HepG2 (cell line): Measurements from ENCODE around the gene TMBIM6. TPM values are rescaled to one million over a fixed set of nuclear protein-coding genes. Genes with fewer than 3 reads are reported as not detected.

Experiments
- ARID5B ChIP-seq: IDR thresholded peaks from 2 replicates; pipeline ENCODE4 v1.4.0; 2020; ENCODE audit warnings: mild to moderate bottlenecking, missing genetic modification reagents
- E2F1 ChIP-seq: sonication (generic); formaldehyde crosslinking; IDR thresholded peaks from 2 replicates; pipeline ENCODE4 v1.5.0; 2020; ENCODE audit warnings: missing genetic modification reagents
- GPN1 ChIP-seq: sonication (generic); formaldehyde crosslinking; IDR thresholded peaks from 2 replicates; pipeline ENCODE4 v1.5.1; 2020; ENCODE audit warnings: missing genetic modification reagents, borderline replicate concordance
- NBN ChIP-seq: fragments of 450-650 bp; conservative IDR thresholded peaks from 2 replicates; pipeline ENCODE4 v1.6.1; 2017
- PBX3 ChIP-seq: sonication (generic); formaldehyde crosslinking; IDR thresholded peaks from 2 replicates; pipeline ENCODE4 v1.8.1; 2023; ENCODE audit warnings: missing genetic modification reagents, inconsistent platforms, borderline replicate concordance
- POLR2A ChIP-seq, 2 experiments: IDR thresholded peaks; 2 replicates each; pipeline ENCODE4 v1.6.1; 2011; ENCODE audit warnings: low read depth in 2 of 2, low read length in 2 of 2, mild to moderate bottlenecking in 1 of 2, moderate library complexity in 1 of 2; ENCODE audit not compliant: insufficient read depth in 1 of 2
- RFX1 ChIP-seq: fragments of 450-650 bp; IDR thresholded peaks from 2 replicates; pipeline ENCODE4 v1.6.1; 2017
- U2AF1 ChIP-seq: fragments of 200-400 bp; formaldehyde crosslinking; optimal IDR thresholded peaks from 2 replicates; pipeline ENCODE3; 2017; ENCODE audit warnings: mild to moderate bottlenecking, low read depth, low read length
- ZFP62 ChIP-seq: sonication (generic); formaldehyde crosslinking; IDR thresholded peaks from 2 replicates; pipeline ENCODE4 v1.4.0; 2020; ENCODE audit warnings: missing genetic modification reagents
- ZNF205 ChIP-seq: IDR thresholded peaks from 2 replicates; pipeline ENCODE4 v1.6.1; 2018; ENCODE audit warnings: missing biosample characterization, missing genetic modification reagents
- ZNF362 ChIP-seq: sonication (generic); formaldehyde crosslinking; IDR thresholded peaks from 2 replicates; pipeline ENCODE4 v1.4.0; 2020; ENCODE audit warnings: missing genetic modification reagents, mild to moderate bottlenecking, borderline replicate concordance
- ZNF574 ChIP-seq: sonication (generic); formaldehyde crosslinking; IDR thresholded peaks from 2 replicates; pipeline ENCODE4 v1.4.0; 2020; ENCODE audit warnings: missing genetic modification reagents
- ZNF609 ChIP-seq: sonication (generic); formaldehyde crosslinking; IDR thresholded peaks from 2 replicates; pipeline ENCODE4 v1.4.0; 2020; ENCODE audit warnings: mild to moderate bottlenecking, missing genetic modification reagents, borderline replicate concordance
- ZSCAN9 ChIP-seq: IDR thresholded peaks from 2 replicates; pipeline ENCODE4 v1.6.1; 2016; ENCODE audit warnings: borderline replicate concordance
- polyA plus RNA-seq, 8 experiments: library from polyadenylated mRNA; depleted of rRNA in 3 of 8; stranded (reverse) in 7 of 8; unstranded in 1 of 8; fragments of >200 nt; fragmentation: Illumina TruSeq in 4 of 8; extraction: Trizol in 4 of 8; gene quantifications; 2 replicates each; pipeline versions ENCODE4 v1.2.1 to v1.2.3, GENCODE V29; 2011 to 2016; ENCODE audit warnings: low read depth in 4 of 8, missing spikeins in 1 of 8, mixed read lengths in 1 of 8; ENCODE audit not compliant: insufficient read depth in 1 of 8
- total RNA-seq, 5 experiments: library from RNA; depleted of rRNA; stranded (reverse); fragments of >200 nt; fragmentation: Illumina TruSeq; extraction: Trizol; gene quantifications; 2 replicates each; pipeline ENCODE4 v1.2.3, GENCODE V29; 2016; ENCODE audit warnings: low read depth in 1 of 5

Gene TMBIM6
- total and polyA plus RNA-seq, 2 of the 13 experiments (the other 11 are each of a cell fraction or from before 2014, with no cell fraction given), result 412 to 468 TPM

GRCh38 chr12:49707128-49707811, 34.1 kb upstream of the TMBIM6 start, which contains the start of gene FMNL3 (continued):
- TF ChIP-seq ZNF362 (CRISPR knock-in tag) (no peak), PBX3 (peak; percentile 98; the same call in 1 of the 2 replicates), ZNF609 (CRISPR knock-in tag) (no peak), RFX1 (no peak), GPN1 (CRISPR knock-in tag) (no peak), ZFP62 (CRISPR knock-in tag) (no peak), U2AF1 (no peak), ZNF574 (peak; percentile 81), POLR2A (IDR thresholded peaks at IDR 0.05; ENCODE audit: insufficient read depth in 1 of 2, low read depth in 2 of 2, low read length in 2 of 2) (no peak), E2F1 (CRISPR knock-in tag) (peak; percentile 95), ZNF205 (peak; percentile 70; the same call in 1 of the 2 replicates), ARID5B (peak; percentile 48; the same call in 1 of the 2 replicates), NBN (no peak), ZSCAN9 (peak; percentile 55; the same call in 1 of the 2 replicates)
